Measurements from ENCODE around the gene TFAP2E.
A peak's percentile ranks its signal among the peaks of the same experiment; 100 is the strongest.

TFAP2E gene

GRCh38 chr1:35599411-35599810, 26.3 kb downstream of the TFAP2E start:
- no peak for DNase-seq

- DNase-seq, result no peak
These were observed 27.5 kb downstream of the TFAP2E start for GRCh38 chr1:35600593-35600992.

- no peak for DNase-seq
These were observed 30.4 kb downstream of the TFAP2E start for GRCh38 chr1:35603468-35603867.

GRCh38 chr1:35603941-35604340, 30.8 kb downstream of the TFAP2E start:
- DNase-seq, result no peak

GRCh38 chr1:35605071-35605866, 32.2 kb downstream of the TFAP2E start:
- peak; percentile 31 for DNase-seq

GRCh38 chr1:35605867-35606182, 32.7 kb downstream of the TFAP2E start:
- DNase-seq, result peak; percentile 72

GRCh38 chr1:35611655-35612054, 38.5 kb downstream of the TFAP2E start:
- DNase-seq, result no peak

GRCh38 chr1:35615440-35615839, 42.3 kb downstream of the TFAP2E start:
- no peak for DNase-seq

GRCh38 chr1:35619237-35620121, 46.4 kb downstream of the TFAP2E start:
- no peak for DNase-seq

- DNase-seq, result no peak
These were observed 49.5 kb downstream of the TFAP2E start for GRCh38 chr1:35622510-35623178.

- DNase-seq, result no peak
These were observed 50.7 kb downstream of the TFAP2E start for GRCh38 chr1:35623832-35624231.

GRCh38 chr1:35629051-35629450, 55.9 kb downstream of the TFAP2E start:
- DNase-seq, result no peak

- DNase-seq, result no peak
These were observed 58.3 kb downstream of the TFAP2E start for GRCh38 chr1:35631396-35631795.

- DNase-seq, result peak; percentile 2
These were observed 60.4 kb downstream of the TFAP2E start for GRCh38 chr1:35633547-35633946.

- DNase-seq, result peak; percentile 36
These were observed 64.3 kb downstream of the TFAP2E start for GRCh38 chr1:35637401-35637809.

GRCh38 chr1:35640380-35641232, 67.5 kb downstream of the TFAP2E start:
- no peak for DNase-seq

GRCh38 chr1:35641233-35641866, 68.2 kb downstream of the TFAP2E start, which contains the start of gene PSMB2:
TSS of gene PSMB2 (minus strand) at chr1:35641526. CDS start at chr1:35641432, 94 bp downstream.
- DNase-seq, result peak; percentile 96

- peak; percentile 18 for DNase-seq
These were observed 69.4 kb downstream of the TFAP2E start for GRCh38 chr1:35642471-35642955.

GRCh38 chr1:35644204-35644603, 71.1 kb downstream of the TFAP2E start:
- DNase-seq, result no peak

Measured in fibroblast of skin of right biceps (primary cell).